ENCODE results near the gene TMEM233. TPM values are rescaled to one million over a fixed set of nuclear protein-coding genes. Genes with fewer than 3 reads are reported as not detected.

TMEM233 gene
- total RNA-seq, 1 experiment from 2014 or later: 0.28 TPM

- no peak for ATAC-seq
- H3K4me1 Mint-ChIP-seq: peaks cover 7% of the 10 kb centered on the region
- ChIA-PET POLR2A (no interaction called here), CTCF (interaction anchor here (0.5 to 2.8 kb wide), 3 partner anchors 10 to 885 kb away, joined by 3 to 15 read pairs (median 3); no protein-coding TSS in a partner anchor)
- no peak overlapping the region for H3K27ac Mint-ChIP-seq
- no peaks in the 10 kb centered on the region for H3K27me3 Mint-ChIP-seq (ENCODE audit: low read depth)
- H3K9me3 Mint-ChIP-seq: no peaks in the 10 kb centered on the region
- H3K36me3 Mint-ChIP-seq: peaks cover 51% of the 10 kb centered on the region
- no peak for DNase-seq (ENCODE audit: low spot score)
- no peak for TF ChIP-seq ZNF232 (CRISPR knock-in tag; IDR thresholded peaks at IDR 0.05)
- no peak for TF ChIP-seq TCF7 (CRISPR knock-in tag; IDR thresholded peaks at IDR 0.05; ENCODE audit: low read depth)
- TF ChIP-seq IRF2 (CRISPR knock-in tag; IDR thresholded peaks at IDR 0.05; ENCODE audit: borderline replicate concordance, low read depth): no peak
- TF ChIP-seq ZNF425 (CRISPR knock-in tag; conservative IDR thresholded peaks at IDR 0.05): no peak
- TF ChIP-seq NR3C1 (CRISPR knock-in tag; conservative IDR thresholded peaks at IDR 0.05; ENCODE audit: low read depth): no peak
- no peak for TF ChIP-seq FOXJ3 (CRISPR knock-in tag; IDR thresholded peaks at IDR 0.05; ENCODE audit: borderline replicate concordance)
- no peak for TF ChIP-seq ZNF138 (CRISPR knock-in tag; conservative IDR thresholded peaks at IDR 0.05)
- no peak for TF ChIP-seq FOXK1 (CRISPR knock-in tag; IDR thresholded peaks at IDR 0.05)
- no peak for TF ChIP-seq RELA (CRISPR knock-in tag; IDR thresholded peaks at IDR 0.05; ENCODE audit: borderline replicate concordance)
- no peak for TF ChIP-seq E2F1 (CRISPR knock-in tag; IDR thresholded peaks at IDR 0.05)
- no peak overlapping the region for H3K4me3 Mint-ChIP-seq
These were observed 91.3 kb downstream of the TMEM233 start for GRCh38 chr12:119684711-119685369.

- H3K27me3 Mint-ChIP-seq (ENCODE audit: low read depth): no peaks in the 10 kb centered on the region
- H3K27ac Mint-ChIP-seq: no peak overlapping the region; the same call in 1 of the 2 replicates
- TF ChIP-seq ATF3 (CRISPR knock-in tag; conservative IDR thresholded peaks at IDR 0.05) (no peak), USF1 (CRISPR knock-in tag; IDR thresholded peaks at IDR 0.05) (no peak), ZNF423 (CRISPR knock-in tag; IDR thresholded peaks at IDR 0.05) (no peak), CREB1 (CRISPR knock-in tag; IDR thresholded peaks at IDR 0.05) (no peak), E2F4 (CRISPR knock-in tag; IDR thresholded peaks at IDR 0.05; ENCODE audit: borderline replicate concordance, low read depth) (no peak), PRRX2 (CRISPR knock-in tag; IDR thresholded peaks at IDR 0.05) (no peak), PREB (CRISPR knock-in tag; IDR thresholded peaks at IDR 0.05; ENCODE audit: borderline replicate concordance) (no peak), ATF1 (CRISPR knock-in tag; IDR thresholded peaks at IDR 0.05) (no peak), ZNF416 (CRISPR knock-in tag; IDR thresholded peaks at IDR 0.05) (no peak), ETV6 (CRISPR knock-in tag; IDR thresholded peaks at IDR 0.05) (no peak), TEAD4 (CRISPR knock-in tag; IDR thresholded peaks at IDR 0.05) (no peak), ZBTB43 (CRISPR knock-in tag; IDR thresholded peaks at IDR 0.05) (no peak), JAZF1 (CRISPR knock-in tag; IDR thresholded peaks at IDR 0.05) (no peak), NFYB (CRISPR knock-in tag; conservative IDR thresholded peaks at IDR 0.05; ENCODE audit: low read depth) (no peak)
- ChIA-PET POLR2A (no interaction called here), CTCF (interaction anchor here (1.2 to 2.8 kb wide), 2 partner anchors 10 to 217 kb away, joined by 3 to 15 read pairs; no protein-coding TSS in a partner anchor)
- H3K4me3 Mint-ChIP-seq: no peak overlapping the region
- ATAC-seq: no peak
- DNase-seq (ENCODE audit: low spot score): no peak
- peaks cover 49% of the 10 kb centered on the region for H3K36me3 Mint-ChIP-seq
- no peaks in the 10 kb centered on the region for H3K9me3 Mint-ChIP-seq
- peaks cover 7% of the 10 kb centered on the region for H3K4me1 Mint-ChIP-seq
These were observed 91.8 kb downstream of the TMEM233 start for GRCh38 chr12:119685375-119685774.
